H9 (cell line): ENCODE data around the gene ANGPTL4. TPM values are rescaled to one million over a fixed set of nuclear protein-coding genes. Genes with fewer than 3 reads are reported as not detected.
A peak's percentile ranks its signal among the peaks of the same experiment; 100 is the strongest.

Source experiments
- DNase-seq: peaks from one replicate; pipeline ENCODE4 v3.0.0-alpha.2; 2017
- H2AFZ ChIP-seq: one replicate; pipeline ENCODE4 v1.6.1; 2013; ENCODE audit warnings: mild to moderate bottlenecking, low read length, control low read depth, moderate library complexity
- H2AK5ac ChIP-seq: 2 replicates; pipeline ENCODE4 v1.6.1; 2013; ENCODE audit warnings: low read length, control low read depth, mixed read lengths; ENCODE audit not compliant: insufficient read length
- H2BK120ac ChIP-seq: one replicate; pipeline ENCODE4 v1.6.1; 2013; ENCODE audit warnings: low read depth, mild to moderate bottlenecking, low read length, control low read depth, inconsistent platforms; ENCODE audit not compliant: poor library complexity, severe bottlenecking
- H2BK12ac ChIP-seq: 2 replicates; pipeline ENCODE4 v1.6.1; 2013; ENCODE audit warnings: low read length, control low read depth, mixed read lengths, low read depth; ENCODE audit not compliant: insufficient read length
- H2BK15ac ChIP-seq: 2 replicates; pipeline ENCODE4 v1.6.1; 2013; ENCODE audit warnings: low read depth, low read length, control low read depth
- H2BK20ac ChIP-seq: one replicate; pipeline ENCODE4 v1.6.1; 2013; ENCODE audit warnings: low read depth, mild to moderate bottlenecking, low read length, control low read depth, inconsistent platforms; ENCODE audit not compliant: poor library complexity, severe bottlenecking
- H2BK5ac ChIP-seq: 2 replicates; pipeline ENCODE4 v1.6.1; 2013; ENCODE audit warnings: low read length, control low read depth, mixed read lengths; ENCODE audit not compliant: insufficient read length
- H3K14ac ChIP-seq: 2 replicates; pipeline ENCODE4 v1.6.1; 2013; ENCODE audit warnings: low read length, control low read depth; ENCODE audit not compliant: insufficient read depth
- H3K18ac ChIP-seq: 2 replicates; pipeline ENCODE4 v1.6.1; 2013; ENCODE audit warnings: low read depth, mild to moderate bottlenecking, mixed read lengths, low read length, control low read depth; ENCODE audit not compliant: insufficient read length
- H3K23ac ChIP-seq: 2 replicates; pipeline ENCODE4 v1.6.1; 2013; ENCODE audit warnings: low read length, control low read depth, mixed read lengths, low read depth; ENCODE audit not compliant: insufficient read length
- H3K23me2 ChIP-seq: 2 replicates; pipeline ENCODE4 v1.6.1; 2013; ENCODE audit warnings: low read depth, mild to moderate bottlenecking, mixed read lengths, low read length, control low read depth; ENCODE audit not compliant: insufficient read length, poor library complexity, severe bottlenecking
- H3K27ac ChIP-seq: 2 replicates; pipeline ENCODE4 v1.5.1; 2013; ENCODE audit warnings: low read length, control low read depth, mixed read lengths, low read depth; ENCODE audit not compliant: insufficient read length
- H3K27me3 ChIP-seq: 2 replicates; pipeline ENCODE4 v1.6.1; 2013; ENCODE audit warnings: low read length, control low read depth, inconsistent platforms; ENCODE audit not compliant: insufficient read depth
- H3K4ac ChIP-seq: 2 replicates; pipeline ENCODE4 v1.6.1; 2013; ENCODE audit warnings: low read depth, mild to moderate bottlenecking, control low read depth, inconsistent platforms, low read length, moderate library complexity
- H3K4me1 ChIP-seq: 2 replicates; pipeline ENCODE4 v1.6.1; 2013; ENCODE audit warnings: low read length, control low read depth, inconsistent platforms; ENCODE audit not compliant: insufficient read depth
- H3K4me2 ChIP-seq: 2 replicates; pipeline ENCODE4 v1.6.1; 2013; ENCODE audit warnings: low read length, control low read depth, mixed read lengths; ENCODE audit not compliant: insufficient read length, insufficient read depth
- H3K56ac ChIP-seq: 2 replicates; pipeline ENCODE4 v1.6.1; 2013; ENCODE audit warnings: low read depth, mild to moderate bottlenecking, mixed read lengths, low read length, control low read depth; ENCODE audit not compliant: insufficient read length
- H3K79me1 ChIP-seq: 2 replicates; pipeline ENCODE4 v1.6.1; 2013; ENCODE audit warnings: low read depth, mild to moderate bottlenecking, moderate library complexity, low read length, control low read depth, inconsistent platforms; ENCODE audit not compliant: insufficient read depth, poor library complexity, severe bottlenecking
- H3K79me2 ChIP-seq: 2 replicates; pipeline ENCODE4 v1.6.1; 2013; ENCODE audit warnings: low read length, control low read depth, inconsistent platforms; ENCODE audit not compliant: insufficient read depth
- H3K9ac ChIP-seq: 2 replicates; pipeline ENCODE4 v1.6.1; 2013; ENCODE audit warnings: low read length, control low read depth, mixed read lengths; ENCODE audit not compliant: insufficient read length; ENCODE audit errors: extremely low read depth
- H3K9me3 ChIP-seq: one replicate; pipeline ENCODE4 v1.6.1; 2013; ENCODE audit warnings: low read depth, low read length, inconsistent platforms; ENCODE audit not compliant: control insufficient read depth
- H3T11ph ChIP-seq: one replicate; pipeline ENCODE4 v1.6.1; 2013; ENCODE audit warnings: mild to moderate bottlenecking, low read length, control low read depth, inconsistent platforms
- H4K20me1 ChIP-seq: one replicate; pipeline ENCODE4 v1.6.1; 2013; ENCODE audit not compliant: control insufficient read depth, insufficient read length, insufficient read depth
- H4K5ac ChIP-seq: 2 replicates; pipeline ENCODE4 v1.6.1; 2013; ENCODE audit warnings: low read depth, mild to moderate bottlenecking, mixed read lengths, low read length, control low read depth; ENCODE audit not compliant: insufficient read length
- H4K8ac ChIP-seq: replicated peaks from 2 replicates; pipeline ENCODE4 v1.6.1; 2013; ENCODE audit warnings: low read length, control low read depth, mixed read lengths, low read depth; ENCODE audit not compliant: insufficient read length
- H4K91ac ChIP-seq: 2 replicates; pipeline ENCODE4 v1.6.1; 2013; ENCODE audit warnings: low read depth, mild to moderate bottlenecking, moderate library complexity, mixed read lengths, low read length, control low read depth; ENCODE audit not compliant: insufficient read length
- H3K27ac Mint-ChIP-seq, 3 experiments: 2 replicates in 2 of 3; 3 replicates in 1 of 3; pipeline ENCODE4 v1.8.0; 2020 to 2021; ENCODE audit warnings: mixed read lengths in 3 of 3, mild to moderate bottlenecking in 1 of 3, moderate library complexity in 1 of 3
- H3K27me3 Mint-ChIP-seq: 2 replicates; pipeline ENCODE4 v1.8.0; 2021; ENCODE audit warnings: low read depth, mild to moderate bottlenecking, moderate library complexity, mixed read lengths
- H3K36me3 Mint-ChIP-seq, 3 experiments: 2 replicates in 2 of 3; 3 replicates in 1 of 3; pipeline ENCODE4 v1.8.0; 2020 to 2021; ENCODE audit warnings: low read depth in 3 of 3, mixed read lengths in 3 of 3; ENCODE audit not compliant: insufficient read depth in 1 of 3
- H3K4me1 Mint-ChIP-seq, 2 experiments: 2 replicates each; pipeline ENCODE4 v1.8.0; 2020; ENCODE audit warnings: mixed read lengths in 2 of 2
- H3K4me3 Mint-ChIP-seq, 2 experiments: 2 replicates in 1 of 2; 3 replicates in 1 of 2; pipeline ENCODE4 v1.8.0; 2020 to 2021; ENCODE audit warnings: mild to moderate bottlenecking in 2 of 2, mixed read lengths in 2 of 2, moderate library complexity in 1 of 2
- H3K9me3 Mint-ChIP-seq, 2 experiments: 2 replicates in 1 of 2; 3 replicates in 1 of 2; pipeline ENCODE4 v1.8.0; 2020; ENCODE audit warnings: mild to moderate bottlenecking in 2 of 2, mixed read lengths in 2 of 2, moderate library complexity in 1 of 2
- CTCF ChIP-seq: fragments of 200-600 bp; sonication (generic); conservative IDR thresholded peaks from 3 replicates; pipeline ENCODE4 v1.8.0; 2021; ENCODE audit warnings: antibody characterized with exemption, mild to moderate bottlenecking
- WGBS: extraction: QIAGEN DNeasy Blood & Tissue Kit; methylation state at CpG from one replicate; pipeline ENCODE4 v1.1.7; 2013; ENCODE audit warnings: missing lambda C conversion rate, low lambda C conversion rate, mixed read lengths; ENCODE audit not compliant: insufficient read length; ENCODE audit errors: extremely low coverage; 5-methylcytosine and 5-hydroxymethylcytosine counted together
- total RNA-seq: library from RNA; stranded (reverse); gene quantifications from 2 replicates; pipeline ENCODE4 v1.2.1, GENCODE V29; 2021

Gene ANGPTL4
- total RNA-seq, 1 experiment from 2014 or later = 1.9 TPM

DNA sequence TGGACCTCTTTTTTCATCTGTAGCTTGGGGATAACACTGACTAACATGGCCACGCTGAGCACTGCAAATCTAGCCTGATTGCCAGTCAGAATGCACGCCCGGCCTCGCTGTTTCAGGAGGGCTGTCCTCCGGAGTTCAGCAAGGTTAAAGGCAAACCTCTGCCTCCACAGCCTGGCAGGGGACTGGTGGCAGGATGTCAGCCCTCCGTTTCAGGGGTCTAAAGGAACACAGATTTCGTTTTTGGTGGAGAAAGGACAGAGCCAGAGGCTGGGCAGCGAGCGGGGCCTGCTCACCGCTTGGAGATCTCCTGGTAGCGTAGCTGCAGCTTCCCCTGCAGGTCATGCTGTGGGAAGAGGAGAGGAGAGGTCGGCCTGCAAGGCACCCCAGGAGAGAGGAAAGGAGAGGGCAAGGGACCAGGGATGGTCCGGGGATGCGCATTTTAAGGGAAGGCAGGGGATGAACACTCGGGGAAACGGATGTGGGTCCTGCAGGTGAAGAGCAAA lies 43.3 kb upstream of the ANGPTL4 start:
- WGBS = no CpG with 5 or more reads among the region's 16 CpGs
- Histone ChIP-seq H3K9me3 (no peaks in the 10 kb centered on the region), H3K23me2 (peaks cover 6% of the 10 kb centered on the region), H3K27ac (peak overlapping the region; percentile 35), H3K23ac (no peak overlapping the region), H2AFZ (no peak overlapping the region), H3K4ac (peak overlapping the region; percentile 87), H2BK120ac (no peak overlapping the region), H2BK5ac (peak overlapping the region; percentile 32), H3K79me1 (no peaks in the 10 kb centered on the region), H3K14ac (peak overlapping the region; percentile 91), H2AK5ac (no peak overlapping the region), H2BK12ac (peak overlapping the region; percentile 55), H2BK15ac (no peak overlapping the region), H2BK20ac (no peak overlapping the region), H3T11ph (no peak overlapping the region), H4K8ac (peak overlapping the region; percentile 43), H3K9ac (peak overlapping the region; percentile 97), H3K4me2 (peak overlapping the region; percentile 96), H3K27me3 (no peaks in the 10 kb centered on the region), H3K18ac (peak overlapping the region; percentile 66), H4K5ac (peak overlapping the region; percentile 41), H3K79me2 (peaks cover 5% of the 10 kb centered on the region; the same call in 1 of the 2 replicates), H3K56ac (peak overlapping the region; percentile 19), H4K91ac (peak overlapping the region; percentile 55), H4K20me1 (no peaks in the 10 kb centered on the region), H3K4me1 (no peaks in the 10 kb centered on the region; the same call in 1 of the 2 replicates)
- no peak for TF ChIP-seq CTCF
- no peaks in the 10 kb centered on the region; a peak in 2 of 5 replicates for H3K9me3 Mint-ChIP-seq
- H3K27me3 Mint-ChIP-seq = no peaks in the 10 kb centered on the region; the same call in 1 of the 2 replicates
- H3K4me1 Mint-ChIP-seq = peaks cover 19 to 29% of the 10 kb centered on the region in 2 experiments
- no peak for DNase-seq
- peak overlapping the region; percentile 98 to 100 (median 99) for H3K27ac Mint-ChIP-seq
- H3K4me3 Mint-ChIP-seq = peak overlapping the region; percentile 96 to 98
- peaks cover 16 to 41% (median 31%) of the 10 kb centered on the region in 3 experiments for H3K36me3 Mint-ChIP-seq
